HG02938 (cell line): ENCODE measurements around the gene STARD10.

ENCODE experiments used
- ATAC-seq: cut with Tn5 transposase; IDR thresholded peaks from one replicate; pipeline ENCODE4 v1.9.1; 2021; ENCODE audit warnings: mild to moderate bottlenecking, moderate library complexity; ENCODE audit not compliant: unreplicated experiment

The STARD10 gene

DNA sequence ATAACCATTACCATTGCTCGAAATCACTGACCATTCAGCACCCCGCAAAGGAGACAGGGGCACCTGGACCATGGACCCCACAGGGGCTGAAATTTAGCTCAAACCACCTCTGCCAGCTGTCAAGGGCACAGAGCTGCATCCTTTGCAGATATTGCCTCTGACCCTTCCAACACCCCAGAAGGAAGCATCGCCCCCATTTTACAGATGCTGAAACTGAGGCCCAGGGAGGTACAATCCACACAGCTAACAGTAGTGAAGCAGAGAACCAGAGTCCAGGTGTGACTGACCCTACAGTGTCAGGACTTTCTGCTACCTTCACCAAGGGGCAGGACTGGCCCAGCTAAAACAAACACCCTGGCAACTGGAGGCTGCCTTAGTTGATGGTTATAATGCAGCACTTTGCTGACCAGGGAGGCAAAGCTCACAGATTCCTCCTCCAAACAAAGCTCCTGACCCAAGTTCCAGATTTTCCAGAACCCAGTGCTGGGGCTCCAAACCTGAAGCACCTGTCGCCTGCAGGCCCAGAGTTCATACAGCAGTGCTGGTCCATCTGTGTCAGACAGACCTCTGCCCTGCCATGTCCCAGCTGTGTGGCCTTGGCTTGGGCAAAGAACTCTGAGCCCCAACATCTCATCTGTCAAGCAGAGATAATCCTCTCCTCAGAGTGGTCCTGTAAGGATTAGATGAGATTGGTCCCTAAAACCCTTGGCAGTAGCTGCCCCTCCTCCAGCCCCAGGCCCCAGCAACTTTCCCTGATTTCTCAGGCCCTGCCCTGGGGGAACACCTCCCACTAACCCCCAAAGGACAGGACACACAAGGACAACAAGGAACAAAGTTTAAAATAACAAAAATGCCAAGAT, 26.4 kb downstream of the STARD10 start:
- ATAC-seq, result no peak

- no peak for ATAC-seq
Observed at GRCh38 chr11:72766152-72766902, 27.5 kb downstream of the STARD10 start.

DNA sequence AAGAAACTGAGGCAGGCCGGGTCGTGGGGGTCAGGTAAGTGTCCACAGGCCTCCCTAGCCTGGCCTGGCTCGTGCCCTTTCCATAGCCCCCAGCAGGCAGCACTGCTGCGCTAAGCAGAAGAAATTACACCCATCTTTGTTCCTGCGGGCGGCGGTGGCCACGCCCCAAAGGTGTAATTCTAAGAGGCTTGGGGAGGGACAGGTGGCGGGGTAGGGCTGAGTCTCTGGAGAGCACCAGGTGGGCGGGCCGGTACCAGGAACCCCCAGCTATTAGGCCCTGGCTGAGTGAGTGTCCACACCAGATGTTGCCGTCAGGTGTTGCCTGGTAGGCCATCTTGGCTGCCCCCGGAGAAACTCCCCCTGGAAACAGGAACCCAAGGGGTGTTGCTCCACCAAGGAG, 29.3 kb downstream of the STARD10 start:
- ATAC-seq, result no peak

DNA sequence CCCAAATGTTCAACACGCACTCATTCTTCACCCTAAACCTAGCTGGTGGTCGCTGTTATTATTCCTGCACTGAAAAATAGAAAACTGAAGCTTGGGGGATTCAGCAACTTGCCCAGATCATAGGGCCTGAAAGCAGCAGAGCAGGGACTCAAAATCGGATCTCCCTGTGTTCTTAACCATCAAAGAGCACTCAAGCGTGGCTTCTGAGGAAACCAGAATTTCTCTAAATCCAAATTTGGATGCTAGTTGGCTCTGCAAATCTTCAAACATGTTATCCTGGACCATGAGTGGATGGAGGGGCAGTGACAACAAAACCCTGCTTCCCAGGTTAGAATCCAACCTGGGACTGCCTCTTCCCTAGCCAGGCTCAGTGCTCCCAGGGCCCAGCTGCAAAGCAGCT, 30.0 kb downstream of the STARD10 start:
- no peak for ATAC-seq

GRCh38 chr11:72762641-72763304, 31.1 kb downstream of the STARD10 start:
- ATAC-seq, result no peak

DNA sequence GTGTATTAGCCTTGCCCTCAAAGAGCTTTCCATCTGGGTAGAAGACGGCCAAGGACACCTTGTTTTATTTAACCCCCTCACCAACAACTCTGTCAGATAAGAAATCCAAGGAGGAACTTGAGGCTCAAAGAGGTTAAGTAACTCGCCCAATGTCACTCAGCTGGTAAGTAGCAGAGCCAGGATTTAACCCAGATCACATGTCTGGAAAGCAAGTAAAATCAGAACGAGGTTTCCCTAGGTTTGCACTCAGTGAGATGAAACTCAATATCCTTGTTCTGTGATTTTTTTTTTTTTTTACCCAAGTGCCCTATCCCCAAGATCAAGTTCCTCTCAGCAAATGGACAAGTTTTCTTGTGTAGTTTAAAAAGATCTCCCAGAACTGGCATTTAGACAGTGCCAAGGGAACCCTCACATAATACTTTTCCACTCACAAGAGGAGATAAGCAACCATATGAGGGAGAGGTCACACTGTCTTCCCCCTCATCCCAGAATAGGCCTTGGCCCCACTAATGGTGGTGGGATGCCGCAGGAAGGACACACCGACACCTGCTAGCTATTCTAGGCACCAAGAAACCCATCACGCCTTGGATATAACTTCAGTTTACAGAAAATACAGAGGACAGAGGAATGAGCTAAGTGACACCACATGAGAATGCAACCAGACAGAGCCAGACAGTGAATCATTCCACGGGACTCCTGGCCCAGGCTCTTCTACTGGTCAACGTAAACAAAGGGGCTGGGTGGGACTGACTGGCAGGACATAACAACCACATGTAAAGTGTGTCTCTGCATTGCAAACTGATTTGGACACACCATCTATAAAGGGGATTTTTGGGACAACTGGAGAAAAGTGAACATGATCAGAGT, 33.1 kb downstream of the STARD10 start:
- ATAC-seq, result no peak

GRCh38 chr11:72759468-72759985, 34.3 kb downstream of the STARD10 start:
- ATAC-seq, result no peak

DNA sequence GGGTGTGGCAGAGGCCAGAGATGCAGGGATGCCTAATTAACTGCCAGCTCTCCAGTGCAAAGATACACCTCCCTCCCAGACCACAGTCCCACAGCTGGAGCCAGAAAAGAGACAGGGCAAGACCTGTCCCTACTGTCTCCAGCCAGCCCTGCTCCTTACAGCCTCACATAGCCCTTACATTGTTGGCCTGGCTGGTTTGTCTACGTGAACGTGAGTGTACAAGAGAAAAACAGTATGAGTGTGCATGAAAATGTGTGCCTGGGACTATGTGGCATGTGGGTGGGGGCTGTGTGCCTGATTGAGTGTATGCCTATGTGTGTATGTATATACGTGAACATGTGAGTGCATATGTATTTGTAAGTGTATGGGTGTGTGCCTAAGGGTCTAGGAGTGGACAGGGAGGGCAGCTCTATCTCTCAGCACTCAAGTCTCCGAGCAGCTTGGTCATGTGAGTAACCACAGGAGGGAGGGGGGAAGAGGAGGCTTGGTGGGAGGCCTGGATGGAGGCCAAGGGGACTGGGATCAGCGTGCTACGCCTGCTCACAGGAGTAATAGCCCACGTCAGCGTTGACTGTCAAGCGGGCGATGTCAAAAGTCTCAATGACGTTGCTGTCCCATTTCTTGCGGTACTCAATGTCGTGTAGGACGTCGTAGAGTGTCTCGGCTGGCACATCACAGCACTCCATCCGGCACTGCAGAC, 35.0 kb downstream of the STARD10 start:
- ATAC-seq, result no peak

- ATAC-seq, result no peak
Observed at GRCh38 chr11:72758304-72758689, 35.5 kb downstream of the STARD10 start.

DNA sequence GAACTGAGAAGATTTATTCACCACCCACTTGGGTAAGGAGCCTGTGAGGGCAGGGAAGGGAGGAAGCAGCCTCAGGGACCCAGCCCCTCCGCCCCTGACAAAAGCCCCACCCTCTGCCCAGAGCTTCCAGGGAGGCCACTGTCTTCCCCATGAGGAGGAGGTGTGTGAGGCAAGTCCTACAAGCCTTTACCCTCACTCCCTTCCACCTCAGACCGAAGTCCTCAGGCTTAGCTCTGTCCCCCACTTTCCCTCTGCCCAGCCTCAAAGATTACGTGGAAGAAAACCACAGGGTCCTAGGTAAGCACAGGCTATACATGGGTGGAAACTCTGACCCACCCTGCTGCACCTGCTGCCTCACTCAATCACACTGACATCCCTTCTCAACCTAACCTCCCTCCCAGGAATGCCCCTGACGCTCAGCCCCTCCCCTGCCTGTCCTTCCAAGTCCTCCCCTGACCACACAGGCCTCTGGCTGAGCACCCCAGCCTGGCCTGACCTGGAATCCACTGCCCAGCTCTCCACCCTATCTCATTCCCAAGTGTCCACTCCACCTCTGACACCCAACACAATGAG, 38.0 kb downstream of the STARD10 start:
- no peak for ATAC-seq

- ATAC-seq, result no peak
Observed at GRCh38 chr11:72754544-72755155, 39.2 kb downstream of the STARD10 start.

DNA sequence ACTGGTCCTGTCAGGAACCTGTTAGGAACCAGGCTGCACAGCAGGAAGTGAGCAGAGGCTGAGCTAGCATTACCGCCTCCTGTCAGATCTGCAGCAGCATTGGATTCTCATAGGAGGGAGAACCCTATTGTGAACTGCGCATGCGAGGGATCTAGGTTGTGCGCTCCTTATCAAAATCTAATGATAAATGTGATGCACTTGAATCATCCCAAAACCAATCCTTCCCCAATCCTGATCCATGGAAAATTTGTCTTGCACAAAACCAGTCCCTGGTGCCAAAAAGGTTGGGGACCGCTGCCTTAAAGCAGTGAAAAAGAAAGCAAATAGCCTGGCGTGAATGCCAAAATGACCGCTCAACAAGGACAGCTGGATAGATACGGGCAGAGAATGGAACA, 39.7 kb downstream of the STARD10 start:
- no peak for ATAC-seq

DNA sequence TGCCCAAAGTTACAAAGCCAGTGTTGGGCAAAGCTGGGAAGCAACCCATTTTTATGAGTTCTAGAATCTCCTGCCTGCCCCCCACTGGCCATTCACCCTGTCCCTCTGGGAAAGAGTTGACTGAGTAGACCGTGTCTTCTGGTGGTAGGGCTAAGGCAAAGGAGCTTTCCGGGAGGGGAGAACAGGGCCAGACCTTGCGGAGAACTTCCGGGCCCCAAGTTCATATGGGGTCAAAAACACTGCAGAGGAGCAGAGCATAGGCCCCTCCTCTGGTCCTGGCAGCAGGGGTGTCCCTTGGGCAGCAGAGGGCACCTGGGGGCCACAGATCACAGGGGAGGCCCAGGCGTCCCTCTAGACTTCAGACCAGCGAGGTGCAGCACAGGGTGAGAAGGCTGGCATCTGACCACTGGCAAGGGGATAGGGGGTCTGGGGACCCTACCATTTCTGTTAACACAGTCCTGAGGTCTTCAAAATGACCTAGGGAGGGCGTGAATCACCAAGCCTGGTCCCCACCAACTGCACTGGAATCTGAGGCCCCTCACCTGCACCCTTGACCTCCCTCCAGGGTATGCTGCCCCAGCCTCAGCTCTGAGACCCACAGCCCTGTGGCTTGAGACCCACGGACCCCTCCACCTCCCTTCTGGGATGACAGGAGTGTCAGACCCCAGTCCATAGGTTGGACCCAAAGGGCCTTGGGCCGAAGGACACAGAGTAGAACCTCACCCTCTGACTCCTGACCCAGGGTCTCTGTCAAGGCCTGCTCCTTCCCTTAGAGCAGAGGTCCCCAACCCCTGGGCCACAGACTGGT, 40.3 kb downstream of the STARD10 start:
- ATAC-seq, result no peak

- ATAC-seq, result peak; percentile 60
Observed at GRCh38 chr11:72752088-72752914, 41.5 kb downstream of the STARD10 start, which contains the start of gene ARAP1. Gene ARAP1, minus strand, starts transcription at chr11:72752408. Its CDS starts 25,280 bp downstream, at chr11:72727128.

DNA sequence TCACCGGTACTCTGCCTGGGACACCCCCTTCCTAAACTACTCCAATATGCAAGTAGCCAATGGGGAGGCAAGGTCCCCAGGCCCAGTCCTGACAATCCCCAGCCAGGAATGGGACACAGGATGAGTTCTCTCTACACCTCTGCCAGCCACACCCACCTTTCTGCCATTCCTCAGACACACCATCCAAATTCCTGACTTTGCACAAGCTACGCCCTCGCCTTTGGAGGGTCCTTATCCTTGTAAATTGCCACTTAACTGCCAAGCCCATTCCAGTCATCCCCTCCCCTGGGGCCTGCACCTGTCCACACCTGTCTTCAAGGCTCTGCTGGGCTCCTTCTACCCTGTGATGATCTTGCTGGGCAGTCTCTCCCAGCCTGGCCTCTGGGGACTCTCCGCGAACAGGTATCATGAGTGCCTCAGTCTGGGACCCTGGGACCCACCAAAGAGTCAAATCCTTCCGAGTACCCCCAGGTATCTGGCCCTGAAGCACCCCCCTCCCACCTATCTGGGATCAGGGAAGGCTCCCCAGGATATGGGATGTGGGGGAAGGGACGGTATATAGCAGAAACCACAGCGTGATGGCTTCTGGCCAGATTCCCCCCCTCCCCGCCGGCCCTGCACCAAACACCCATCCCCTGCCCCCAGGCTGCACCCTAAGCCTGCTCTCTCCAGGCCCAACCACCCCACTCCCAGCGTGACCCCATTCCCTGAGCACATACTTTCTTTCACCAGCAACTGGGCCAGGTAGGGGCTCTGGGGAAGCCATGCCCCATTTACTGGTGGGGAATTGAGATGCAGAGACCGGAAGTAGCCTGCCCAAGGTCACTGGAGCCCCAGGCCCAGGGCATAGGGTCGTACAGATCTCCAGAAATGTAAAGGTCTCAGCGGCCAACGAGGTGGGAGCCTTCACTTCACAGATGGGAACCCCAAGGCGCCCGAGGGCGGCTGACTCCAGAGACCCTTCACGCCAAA, 42.4 kb downstream of the STARD10 start:
- ATAC-seq, result no peak

GRCh38 chr11:72750556-72751115, 43.2 kb downstream of the STARD10 start:
- no peak for ATAC-seq
